BE2C (cell line): ENCODE data around the gene AACS.

Experiments
- DNase-seq: peaks from one replicate; pipeline ENCODE4 v3.0.0-alpha.2; 2020
- H3K27me3 ChIP-seq: fragments of 250-450 bp; sonication (Bioruptor Pico); 2 replicates; pipeline ENCODE4 v1.5.1; 2020; ENCODE audit warnings: mild to moderate bottlenecking
- H3K36me3 ChIP-seq: fragments of 250-450 bp; sonication (Bioruptor Pico); 2 replicates; pipeline ENCODE4 v1.5.1; 2020; ENCODE audit warnings: mild to moderate bottlenecking
- H3K4me1 ChIP-seq: fragments of 250-450 bp; sonication (Bioruptor Pico); 2 replicates; pipeline ENCODE4 v1.5.1; 2020
- H3K4me3 ChIP-seq: 2 replicates; pipeline ENCODE4 v1.5.1; 2011; ENCODE audit warnings: low read depth, low read length
- H3K9me3 ChIP-seq: fragments of 250-450 bp; sonication (Bioruptor Pico); 2 replicates; pipeline ENCODE4 v1.5.1; 2020
- CTCF ChIP-seq: IDR thresholded peaks from 2 replicates; pipeline ENCODE4 v1.5.1; 2012; ENCODE audit warnings: mild to moderate bottlenecking, low read depth, low read length

Gene AACS

GRCh38 chr12:125098676-125099408 lies 33.6 kb downstream of the AACS start:
- no peaks in the 10 kb centered on the region for H3K27me3 ChIP-seq
- H3K9me3 ChIP-seq: no peaks in the 10 kb centered on the region
- DNase-seq: no peak
- no peaks in the 10 kb centered on the region; the same call in 1 of the 2 replicates for H3K4me1 ChIP-seq
- peaks cover 3% of the 10 kb centered on the region; the same call in 1 of the 2 replicates for H3K36me3 ChIP-seq
- no peak overlapping the region for H3K4me3 ChIP-seq
- TF ChIP-seq CTCF: no peak

- H3K4me1 ChIP-seq: no peaks in the 10 kb centered on the region; the same call in 1 of the 2 replicates
- H3K36me3 ChIP-seq: peaks cover 4% of the 10 kb centered on the region
- no peaks in the 10 kb centered on the region for H3K27me3 ChIP-seq
- DNase-seq: no peak
- H3K4me3 ChIP-seq: no peak overlapping the region
- no peaks in the 10 kb centered on the region for H3K9me3 ChIP-seq
- no peak for TF ChIP-seq CTCF
Observed at GRCh38 chr12:125099409-125099782, 34.2 kb downstream of the AACS start.

- Histone ChIP-seq H3K4me3 (no peak overlapping the region), H3K4me1 (no peaks in the 10 kb centered on the region; the same call in 1 of the 2 replicates), H3K27me3 (no peaks in the 10 kb centered on the region), H3K9me3 (no peaks in the 10 kb centered on the region), H3K36me3 (peaks cover 9% of the 10 kb centered on the region)
- no peak for DNase-seq
- no peak for TF ChIP-seq CTCF
Observed at GRCh38 chr12:125100551-125101434, 35.6 kb downstream of the AACS start.

- peaks cover 15% of the 10 kb centered on the region for H3K36me3 ChIP-seq
- H3K4me1 ChIP-seq: no peaks in the 10 kb centered on the region; the same call in 1 of the 2 replicates
- DNase-seq: no peak
- no peaks in the 10 kb centered on the region for H3K9me3 ChIP-seq
- no peak for TF ChIP-seq CTCF
- no peak overlapping the region for H3K4me3 ChIP-seq
- H3K27me3 ChIP-seq: no peaks in the 10 kb centered on the region
Observed at GRCh38 chr12:125104982-125105381, 39.7 kb downstream of the AACS start.

- H3K4me1 ChIP-seq: no peaks in the 10 kb centered on the region; the same call in 1 of the 2 replicates
- DNase-seq: no peak
- no peak for TF ChIP-seq CTCF
Observed at GRCh38 chr12:125105600-125105999, 40.4 kb downstream of the AACS start.

More at GRCh38 chr12:125105600-125105999, 40.4 kb downstream of the AACS start:
- Histone ChIP-seq H3K4me3 (no peak overlapping the region), H3K9me3 (no peaks in the 10 kb centered on the region), H3K36me3 (peaks cover 19% of the 10 kb centered on the region), H3K27me3 (no peaks in the 10 kb centered on the region)
